Uterus (tissue), 2 donors: ENCODE results near the gene ELMO1.

Source experiments
- CTCF ChIP-seq, 4 experiments: fragments of 200-600 bp in 2 of 4; fragments of 450-650 bp in 2 of 4; sonication (generic) in 2 of 4; IDR thresholded peaks; one replicate each; pipeline ENCODE4 v1.5.1; 2016 to 2019; ENCODE audit warnings: antibody characterized with exemption in 4 of 4, mild to moderate bottlenecking in 2 of 4, moderate library complexity in 1 of 4
- POLR2A ChIP-seq, 2 donors: fragments of 450-650 bp; IDR thresholded peaks; one replicate each; pipeline ENCODE4 v1.6.1; 2016; ENCODE audit warnings: antibody characterized with exemption in 2 of 2, mild to moderate bottlenecking in 1 of 2, moderate library complexity in 1 of 2

DNA sequence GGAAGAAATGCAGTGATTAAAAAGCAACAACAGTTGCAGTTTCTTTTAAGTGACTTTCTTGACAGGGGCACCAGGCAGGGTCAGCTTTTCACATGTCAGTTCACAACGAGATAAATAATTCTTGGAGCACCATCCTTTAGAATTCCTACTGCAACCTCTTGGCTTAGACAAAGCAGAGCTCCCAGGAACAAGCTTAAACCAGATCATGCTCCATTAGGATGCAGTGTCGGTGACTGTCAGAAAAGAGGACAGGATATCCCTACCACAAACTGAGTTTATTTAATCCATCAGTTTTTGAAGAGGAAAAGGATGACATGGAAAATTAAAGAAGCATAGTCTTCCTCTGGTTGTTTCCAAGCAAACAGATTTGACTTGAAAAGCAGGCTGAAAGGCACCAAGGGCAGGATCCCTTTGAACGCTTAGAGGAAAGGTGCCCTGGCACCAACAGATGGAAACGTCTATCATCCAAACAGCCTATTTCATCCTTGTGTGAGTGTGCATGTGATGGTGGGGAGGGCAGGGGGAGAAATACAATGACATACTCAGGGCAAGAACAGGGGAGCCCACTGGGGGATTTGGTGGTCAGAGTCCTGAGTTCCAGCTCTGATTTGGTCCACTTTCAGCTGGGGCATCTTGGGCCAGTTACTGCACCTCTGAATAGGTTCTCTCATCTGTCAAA is 392.3 kb downstream of the ELMO1 start:
- TF ChIP-seq CTCF (IDR thresholded peaks at IDR 0.05), result no peak
- no peak for TF ChIP-seq POLR2A (IDR thresholded peaks at IDR 0.05)
